GM21619 (cell line): Measurements from ENCODE around the gene SOX11.

Source experiments
- ATAC-seq: cut with Tn5 transposase; IDR thresholded peaks from one replicate; pipeline ENCODE4 v1.9.1; 2021; ENCODE audit not compliant: unreplicated experiment

The SOX11 gene

GRCh38 chr2:5722236-5722635, 30.1 kb downstream of the SOX11 start:
- ATAC-seq, result no peak

GRCh38 chr2:5723791-5724735, 31.9 kb downstream of the SOX11 start:
- no peak for ATAC-seq

GRCh38 chr2:5725072-5725471, 32.9 kb downstream of the SOX11 start:
- no peak for ATAC-seq

GRCh38 chr2:5725794-5726463, 33.7 kb downstream of the SOX11 start:
- no peak for ATAC-seq

- no peak for ATAC-seq
Measured at GRCh38 chr2:5727235-5727634, 35.1 kb downstream of the SOX11 start.

- no peak for ATAC-seq
Measured at GRCh38 chr2:5729416-5729815, 37.2 kb downstream of the SOX11 start.

GRCh38 chr2:5730386-5730785, 38.2 kb downstream of the SOX11 start:
- no peak for ATAC-seq

GRCh38 chr2:5734859-5735520, 42.8 kb downstream of the SOX11 start:
- ATAC-seq, result no peak

GRCh38 chr2:5735521-5735861, 43.3 kb downstream of the SOX11 start:
- ATAC-seq, result no peak

- ATAC-seq, result no peak
Measured at GRCh38 chr2:5736050-5736449, 43.9 kb downstream of the SOX11 start.

- no peak for ATAC-seq
Measured at GRCh38 chr2:5736886-5737285, 44.7 kb downstream of the SOX11 start.

GRCh38 chr2:5740053-5740452, 47.9 kb downstream of the SOX11 start:
- ATAC-seq, result no peak

GRCh38 chr2:5740817-5741216, 48.6 kb downstream of the SOX11 start:
- no peak for ATAC-seq

- ATAC-seq, result no peak
Measured at GRCh38 chr2:5741242-5741641, 49.1 kb downstream of the SOX11 start.

- ATAC-seq, result no peak
Measured at GRCh38 chr2:5742126-5742525, 49.9 kb downstream of the SOX11 start.

GRCh38 chr2:5748391-5748790, 56.2 kb downstream of the SOX11 start:
- ATAC-seq, result no peak

- ATAC-seq, result no peak
Measured at GRCh38 chr2:5748946-5749345, 56.8 kb downstream of the SOX11 start.

GRCh38 chr2:5749347-5749746, 57.2 kb downstream of the SOX11 start:
- no peak for ATAC-seq
